GM21447 (cell line): ENCODE data around the gene CALB2.
"Not testable (repeated sequence)": the region's sequence is repeated elsewhere in the genome, so short reads cannot be mapped to it uniquely, and the experiment has no call there.

ENCODE experiments used
- ATAC-seq: cut with Tn5 transposase; IDR thresholded peaks from one replicate; pipeline ENCODE4 v1.9.1; 2021; ENCODE audit not compliant: unreplicated experiment

Gene CALB2

GRCh38 chr16:71352466-71352865, 6.1 kb upstream of the CALB2 start:
- no peak for ATAC-seq

GRCh38 chr16:71352963-71353460, 5.5 kb upstream of the CALB2 start:
- no peak for ATAC-seq

GRCh38 chr16:71353736-71354135, 4.8 kb upstream of the CALB2 start:
- ATAC-seq: no peak

- ATAC-seq: no peak
These were observed 4.4 kb upstream of the CALB2 start for GRCh38 chr16:71354156-71354555.

- no peak for ATAC-seq
These were observed 2.3 kb upstream of the CALB2 start for GRCh38 chr16:71356051-71356740.

GRCh38 chr16:71356936-71357335, 1.6 kb upstream of the CALB2 start:
- ATAC-seq: not testable (repeated sequence)

GRCh38 chr16:71357681-71358080, 842 bp upstream of the CALB2 start:
- no peak for ATAC-seq

- ATAC-seq: no peak
These were observed 908 bp downstream of the CALB2 start for GRCh38 chr16:71359431-71359830.

GRCh38 chr16:71360378-71360777, 1.9 kb downstream of the CALB2 start:
- ATAC-seq: no peak

- no peak for ATAC-seq
These were observed 5.7 kb downstream of the CALB2 start for GRCh38 chr16:71364133-71364681.

- no peak for ATAC-seq
These were observed 6.5 kb downstream of the CALB2 start for GRCh38 chr16:71365021-71365420.

GRCh38 chr16:71367241-71367976, 8.9 kb downstream of the CALB2 start:
- ATAC-seq: no peak

- no peak for ATAC-seq
These were observed 10.4 kb downstream of the CALB2 start for GRCh38 chr16:71368958-71369357.

GRCh38 chr16:71369494-71369893, 11.0 kb downstream of the CALB2 start:
- no peak for ATAC-seq

- ATAC-seq: no peak
These were observed 12.7 kb downstream of the CALB2 start for GRCh38 chr16:71371237-71371636.

GRCh38 chr16:71373073-71373472, 14.6 kb downstream of the CALB2 start:
- no peak for ATAC-seq

GRCh38 chr16:71376465-71377157, 18.1 kb downstream of the CALB2 start:
- ATAC-seq: no peak

- no peak for ATAC-seq
These were observed 21.2 kb downstream of the CALB2 start for GRCh38 chr16:71379711-71380110.

- ATAC-seq: no peak
These were observed 22.3 kb downstream of the CALB2 start for GRCh38 chr16:71380831-71381230.

- ATAC-seq: no peak
These were observed 24.7 kb downstream of the CALB2 start for GRCh38 chr16:71383054-71383773.
